OCI-M2 (cell line): ENCODE data around the gene RHPN2.
"Not testable (repeated sequence)": the region's sequence is repeated elsewhere in the genome, so short reads cannot be mapped to it uniquely, and the experiment has no call there.

Experiments
- DNase-seq: peaks from one replicate; lab custom pipeline; 2025; ENCODE audit not compliant: unreplicated experiment; lab: John Stamatoyannopoulos, UW

The RHPN2 gene

DNA sequence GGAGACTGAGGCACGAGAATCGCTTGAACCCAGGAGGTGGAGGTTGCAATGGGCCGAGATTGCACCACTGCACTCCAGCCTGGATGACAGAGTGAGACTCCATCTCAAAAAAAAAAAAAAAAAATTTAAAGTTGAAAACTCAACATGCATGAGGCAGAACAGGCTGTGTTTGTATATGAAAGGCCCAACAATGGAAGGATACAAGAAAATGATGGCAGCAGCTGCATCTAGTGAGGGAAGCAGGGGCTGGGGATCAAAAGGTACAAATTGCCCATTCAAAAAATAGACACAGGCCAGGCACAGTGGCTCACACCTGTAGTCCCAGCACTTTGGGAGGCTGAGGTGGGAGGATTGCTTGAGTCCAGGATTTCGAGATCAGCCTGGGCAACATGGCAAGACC lies 86.9 kb downstream of the RHPN2 start:
- not testable (repeated sequence) for DNase-seq

- DNase-seq, result no peak
Observed at GRCh38 chr19:32977280-32977679, 87.4 kb downstream of the RHPN2 start.

GRCh38 chr19:32976223-32976805 lies 88.4 kb downstream of the RHPN2 start:
- peak; percentile 97 for DNase-seq

GRCh38 chr19:32971715-32972540 lies 92.8 kb downstream of the RHPN2 start, which contains the start of the genes CEP89 and FAAP24:
Gene CEP89 (minus strand): TSS chr19:32971958. CDS start chr19:32971874, 84 bp downstream.
Gene FAAP24 (plus strand): TSS chr19:32972242. CDS start chr19:32973197, 955 bp downstream.
- DNase-seq, result peak; percentile 100

DNA sequence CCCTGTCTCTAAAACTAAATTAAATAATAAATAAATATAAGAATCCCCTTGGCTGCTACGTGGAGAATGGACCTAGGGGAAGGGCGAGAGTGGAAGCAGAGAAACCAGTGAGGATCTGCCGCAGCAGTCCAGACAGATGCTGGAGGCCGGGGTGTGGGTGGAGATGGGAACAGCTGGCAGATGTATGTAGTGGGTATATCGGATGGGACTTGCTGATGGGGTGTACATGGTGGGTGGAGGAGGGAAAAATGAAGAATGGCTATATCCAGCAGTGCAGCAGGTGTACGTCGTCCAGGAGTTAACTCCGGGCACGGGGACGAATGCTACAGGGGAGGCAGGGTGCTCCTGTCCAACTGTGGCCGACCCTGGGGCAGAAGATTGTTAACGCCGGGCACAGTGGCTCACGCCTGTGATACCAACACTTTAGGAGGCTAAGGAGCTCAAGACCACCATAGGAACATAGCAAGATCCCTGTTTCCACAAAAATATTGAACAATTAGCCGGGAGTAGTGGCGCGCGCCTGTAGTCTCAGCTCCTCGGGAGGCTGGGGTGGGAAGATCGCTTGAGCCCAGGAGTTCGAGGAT lies 93.6 kb downstream of the RHPN2 start:
- DNase-seq, result no peak

DNA sequence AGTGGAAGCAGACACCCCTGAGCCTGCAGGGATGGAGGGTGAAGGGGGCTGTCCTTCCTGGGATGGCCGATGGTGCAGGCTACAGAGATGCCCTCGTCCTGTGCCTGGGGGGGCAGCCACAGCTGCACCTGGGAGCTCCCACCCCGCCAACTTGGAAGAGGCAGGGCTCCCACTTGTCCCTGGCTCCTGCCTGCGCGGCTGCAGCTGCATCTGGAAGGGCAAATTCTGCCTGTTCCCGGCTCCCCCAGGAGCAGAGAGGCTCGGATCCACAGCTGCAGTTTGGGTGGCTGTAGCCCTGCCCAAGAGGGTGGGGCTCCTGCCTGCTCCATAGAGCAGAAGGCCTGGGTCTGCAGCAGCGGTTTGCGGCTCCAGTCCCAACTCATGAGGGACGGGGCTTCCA lies 95.1 kb downstream of the RHPN2 start:
- DNase-seq, result no peak

GRCh38 chr19:32966750-32967149 lies 97.9 kb downstream of the RHPN2 start:
- no peak for DNase-seq

GRCh38 chr19:32945260-32945659 lies 119.4 kb downstream of the RHPN2 start:
- no peak for DNase-seq

DNA sequence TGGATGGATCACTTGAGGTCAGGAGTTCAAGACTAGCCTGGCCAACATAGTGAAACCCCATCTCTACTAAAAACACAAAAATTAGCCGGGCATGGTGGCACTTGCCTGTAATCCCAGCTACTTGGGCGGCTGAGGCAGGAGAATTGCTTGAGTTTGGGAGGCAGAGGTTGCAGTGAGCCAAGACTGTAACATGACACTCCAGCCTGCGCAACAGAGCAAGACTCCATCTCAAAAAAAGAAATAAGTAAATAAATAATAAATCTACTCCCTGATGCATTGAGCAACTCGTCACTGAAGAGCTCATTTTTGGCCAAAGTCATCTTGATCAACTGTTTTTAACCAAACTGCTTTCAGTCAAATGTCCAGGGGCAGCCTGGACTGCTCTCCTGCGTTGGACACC lies 123.4 kb downstream of the RHPN2 start:
- not testable (repeated sequence) for DNase-seq

GRCh38 chr19:32936065-32936464 lies 128.6 kb downstream of the RHPN2 start:
- DNase-seq, result no peak

DNA sequence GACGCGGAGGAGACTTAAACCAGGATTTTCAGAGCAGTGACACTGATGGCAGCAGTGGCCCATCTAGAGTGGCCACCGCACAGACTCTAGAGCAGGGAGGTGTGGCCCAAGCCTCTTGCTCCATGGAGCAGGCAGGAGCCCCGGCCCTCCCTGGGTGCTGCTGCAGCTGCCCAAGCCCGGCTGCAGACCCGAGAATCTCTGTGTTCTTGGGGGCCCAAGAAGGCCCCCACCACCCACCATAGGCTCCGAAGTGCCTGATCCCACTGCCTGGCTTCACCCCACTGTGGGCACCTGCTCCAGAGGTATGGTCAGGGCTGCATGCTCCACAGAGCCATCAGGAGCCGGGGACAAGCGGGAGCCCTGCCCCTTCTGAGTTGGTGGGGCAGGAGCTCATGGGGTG lies 129.1 kb downstream of the RHPN2 start:
- no peak for DNase-seq

DNA sequence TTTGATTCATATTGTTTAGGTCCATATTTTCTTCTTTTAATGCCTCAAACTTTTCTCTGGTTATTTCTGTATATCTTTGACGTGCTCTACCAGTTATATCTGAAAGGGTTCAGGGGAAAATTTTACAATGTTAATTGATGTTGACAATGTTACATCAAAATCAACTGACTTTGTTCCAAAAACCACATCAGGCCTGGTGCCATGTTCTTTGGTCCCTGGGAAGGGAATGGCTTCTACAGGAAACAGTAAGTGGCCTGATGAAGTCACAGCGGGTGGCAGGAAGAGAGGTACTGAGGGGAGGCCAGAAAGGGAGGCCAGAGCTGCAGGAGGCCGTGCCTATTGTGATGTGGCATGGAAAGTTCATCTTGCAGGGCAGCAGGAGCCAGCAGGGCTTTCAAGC lies 131.1 kb downstream of the RHPN2 start:
- DNase-seq, result no peak

- no peak for DNase-seq
Observed at GRCh38 chr19:32930567-32930966, 134.1 kb downstream of the RHPN2 start.

GRCh38 chr19:32928806-32929205 lies 135.9 kb downstream of the RHPN2 start:
- no peak for DNase-seq
